Measurements from ENCODE around the gene ADNP. TPM values are rescaled to one million over a fixed set of nuclear protein-coding genes. Genes with fewer than 3 reads are reported as not detected.

Gene ADNP
- total and polyA plus RNA-seq, 10 of the 15 experiments (the other 5 are each of a cell fraction or from before 2014, with no cell fraction given): 23.0 to 74.4 (median 34.9) TPM

DNA sequence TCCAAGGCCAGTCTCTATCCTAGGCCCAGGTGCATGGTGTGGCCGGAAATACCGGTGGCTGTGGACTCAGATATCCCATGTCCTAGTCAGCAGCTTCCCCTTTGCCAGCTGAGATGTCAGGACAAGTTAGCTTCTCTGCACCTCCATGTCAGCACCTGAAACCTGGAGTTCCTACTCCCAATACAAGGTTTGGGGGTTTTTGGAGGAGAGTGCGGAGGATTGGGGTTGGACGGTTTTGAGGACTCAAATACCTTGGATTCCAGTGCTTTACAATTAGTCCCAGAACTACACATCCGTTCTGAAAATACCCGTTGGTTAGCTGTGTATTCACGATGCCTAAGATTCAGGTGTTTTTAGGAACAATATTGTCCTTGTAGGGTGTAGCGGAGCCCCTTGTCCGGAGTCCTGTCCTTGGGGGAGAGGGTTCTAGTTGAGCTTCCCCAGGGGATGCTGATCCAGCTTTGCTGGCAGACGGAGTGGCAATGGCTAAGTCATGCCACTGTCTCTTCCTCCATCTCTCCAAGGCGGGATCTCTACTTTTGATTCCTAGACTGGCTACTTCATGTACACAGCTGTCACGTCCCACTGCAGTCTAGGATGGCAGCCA, 45.0 kb downstream of the ADNP start:
- Histone ChIP-seq H3K9ac (ENCODE audit: control insufficient read depth, insufficient read depth, low read length) (no peak overlapping the region), H3K27ac (ENCODE audit: control insufficient read depth, insufficient read depth) (no peak overlapping the region), H4K20me1 (ENCODE audit: control insufficient read depth, insufficient read depth) (no peaks in the 10 kb centered on the region), H3K4me2 (ENCODE audit: control insufficient read depth, insufficient read depth) (no peak overlapping the region), H3K4me1 (ENCODE audit: control insufficient read depth, insufficient read depth, low read length) (no peaks in the 10 kb centered on the region), H2AFZ (ENCODE audit: control insufficient read depth, low read depth, low read length) (no peak overlapping the region), H3K79me2 (ENCODE audit: control insufficient read depth, insufficient read depth, low read length) (no peaks in the 10 kb centered on the region; the same call in 1 of the 2 replicates), H3K36me3 (ENCODE audit: control insufficient read depth in 2 of 2, insufficient read depth in 2 of 2, low read length in 1 of 2) (peaks cover 2 to 18% of the 10 kb centered on the region in 2 experiments), H3K4me3 (no peak overlapping the region), H3K27me3 (replicated peaks in 1 of 2; ENCODE audit: control insufficient read depth in 2 of 2, insufficient read depth in 2 of 2, low read length in 1 of 2) (no peaks in the 10 kb centered on the region), H3K9me3 (replicated peaks; ENCODE audit: control insufficient read depth, insufficient read depth, low read length) (no peaks in the 10 kb centered on the region)
- SMC1A ChIA-PET (ENCODE audit: uncharacterized antibody, unreplicated experiment): no interaction called here
- DNase-seq (ENCODE audit: low read depth, low spot score) (no peak), FAIRE-seq (no peak), ATAC-seq (no peak)
- RAD21 ChIA-PET (ENCODE audit: unreplicated experiment): no interaction called here
- POLR2A ChIA-PET: no interaction called here
- in situ Hi-C loops (cut with MboI) (no loop called here), intact Hi-C loops (cut with micrococcal nuclease; ENCODE audit: unreplicated experiment) (no loop called here)
- no TSS peak for BruUV-seq (replicated peaks)
- TF ChIP-seq, protein P1, sequence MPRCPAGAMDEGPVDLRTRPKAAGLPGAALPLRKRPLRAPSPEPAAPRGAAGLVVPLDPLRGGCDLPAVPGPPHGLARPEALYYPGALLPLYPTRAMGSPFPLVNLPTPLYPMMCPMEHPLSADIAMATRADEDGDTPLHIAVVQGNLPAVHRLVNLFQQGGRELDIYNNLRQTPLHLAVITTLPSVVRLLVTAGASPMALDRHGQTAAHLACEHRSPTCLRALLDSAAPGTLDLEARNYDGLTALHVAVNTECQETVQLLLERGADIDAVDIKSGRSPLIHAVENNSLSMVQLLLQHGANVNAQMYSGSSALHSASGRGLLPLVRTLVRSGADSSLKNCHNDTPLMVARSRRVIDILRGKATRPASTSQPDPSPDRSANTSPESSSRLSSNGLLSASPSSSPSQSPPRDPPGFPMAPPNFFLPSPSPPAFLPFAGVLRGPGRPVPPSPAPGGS (IDR thresholded peaks at IDR 0.05; ENCODE audit: borderline replicate concordance, insufficient read depth, low read depth, low read length, poor library complexity, severe bottlenecking): peak; percentile 5
- TF ChIP-seq SREBF2 (IDR thresholded peaks at IDR 0.05; ENCODE audit: low read length): no peak
- WGBS (ENCODE audit: insufficient coverage, insufficient replicate concordance, low lambda C conversion rate, missing lambda C conversion rate): 87% methylated on average over 12 of the region's 12 CpGs
- CTCF ChIA-PET: interaction anchor here (0.5 to 2.3 kb wide), 3 partner anchors 65 to 437 kb away, joined by 3 to 7 read pairs (median 4); partner anchors contain the start of gene BCAS4

- H2AFZ ChIP-seq (ENCODE audit: control insufficient read depth, low read depth, low read length): no peak overlapping the region
- DNase-seq (ENCODE audit: low read depth, low spot score) (no peak), FAIRE-seq (no peak), ATAC-seq (no peak; the same call in 2 of the 3 replicates)
- TF ChIP-seq, protein P1 (IDR thresholded peaks at IDR 0.05; ENCODE audit: borderline replicate concordance, insufficient read depth, low read depth, low read length, poor library complexity, severe bottlenecking): peak; percentile 27
- TF ChIP-seq NFYA (IDR thresholded peaks at IDR 0.05; ENCODE audit: borderline replicate concordance, low read depth, low read length): no peak
- no peaks in the 10 kb centered on the region for H3K4me1 ChIP-seq (ENCODE audit: control insufficient read depth, insufficient read depth, low read length)
- H3K4me3 ChIP-seq: no peak overlapping the region
- ChIA-PET RAD21 (ENCODE audit: unreplicated experiment) (no interaction called here), POLR2A (no interaction called here), CTCF (interaction anchor here (0.5 to 2.3 kb wide), 3 partner anchors 64 to 436 kb away, joined by 3 to 7 read pairs (median 4); partner anchors contain the start of gene BCAS4), SMC1A (ENCODE audit: uncharacterized antibody, unreplicated experiment) (no interaction called here)
- H3K9ac ChIP-seq (ENCODE audit: control insufficient read depth, insufficient read depth, low read length): no peak overlapping the region
- H3K27me3 ChIP-seq (replicated peaks in 1 of 2; ENCODE audit: control insufficient read depth in 2 of 2, insufficient read depth in 2 of 2, low read length in 1 of 2): no peaks in the 10 kb centered on the region
- no peak overlapping the region for H3K27ac ChIP-seq (ENCODE audit: control insufficient read depth, insufficient read depth)
- H3K79me2 ChIP-seq (ENCODE audit: control insufficient read depth, insufficient read depth, low read length): no peaks in the 10 kb centered on the region; the same call in 1 of the 2 replicates
- H4K20me1 ChIP-seq (ENCODE audit: control insufficient read depth, insufficient read depth): no peaks in the 10 kb centered on the region
- WGBS (ENCODE audit: insufficient coverage, insufficient replicate concordance, low lambda C conversion rate, missing lambda C conversion rate): 85% methylated on average over 5 of the region's 5 CpGs
- intact Hi-C loops (cut with micrococcal nuclease; ENCODE audit: unreplicated experiment): no loop called here
- in situ Hi-C loops (cut with MboI): no loop called here
- no peaks in the 10 kb centered on the region for H3K9me3 ChIP-seq (replicated peaks; ENCODE audit: control insufficient read depth, insufficient read depth, low read length)
- no TSS peak for BruUV-seq (replicated peaks)
- H3K4me2 ChIP-seq (ENCODE audit: control insufficient read depth, insufficient read depth): no peak overlapping the region
- H3K36me3 ChIP-seq (ENCODE audit: control insufficient read depth in 2 of 2, insufficient read depth in 2 of 2, low read length in 1 of 2): peaks cover 0 to 15% of the 10 kb centered on the region in 2 experiments
Measured at GRCh38 chr20:50885781-50886180, 45.5 kb downstream of the ADNP start.

Measured in GM12878 (cell line).